IMR-90 (cell line): ENCODE measurements around the gene CD69. TPM values are rescaled to one million over a fixed set of nuclear protein-coding genes. Genes with fewer than 3 reads are reported as not detected.

Experiments
- ATAC-seq: fragments of 200-7000 bp; cut with Tn5 transposase; 2 replicates; pipeline ENCODE4 v1.9.1; 2020; ENCODE audit warnings: low read depth, mild to moderate bottlenecking, moderate library complexity
- BruUV-seq: library from RNA; stranded (reverse); fragments of 400-500 nt; replicated peaks from 2 replicates; lab custom pipeline; 2021; lab: Mats Ljungman, UMichigan
- CTCF ChIA-PET: fragments of 300-600 bp; formaldehyde crosslinking; extraction: SDS; loops from one replicate; lab custom pipeline; 2021; ENCODE audit warnings: antibody characterized with exemption; lab: Yijun Ruan, JAX
- POLR2A ChIA-PET: fragments of 300-600 bp; sonication (Branson Sonifier 250); formaldehyde crosslinking; loops from one replicate; lab custom pipeline; 2022; ENCODE audit warnings: antibody characterized with exemption; ENCODE audit not compliant: unreplicated experiment; lab: Charles Lee
- DNase-seq: peaks from one replicate; pipeline ENCODE4 v3.0.0; 2013
- H2AFZ ChIP-seq: replicated peaks from 2 replicates; pipeline ENCODE3; 2013; ENCODE audit warnings: low read length, mild to moderate bottlenecking; ENCODE audit not compliant: poor library complexity
- H2AK5ac ChIP-seq: 2 replicates; pipeline ENCODE4 v1.6.1; 2013; ENCODE audit warnings: low read depth, low read length, inconsistent platforms
- H2AK9ac ChIP-seq: replicated peaks from 2 replicates; pipeline ENCODE3; 2013; ENCODE audit warnings: mild to moderate bottlenecking, low read depth, low read length, moderate library complexity; ENCODE audit not compliant: poor library complexity
- H2BK120ac ChIP-seq: 2 replicates; pipeline ENCODE4 v1.6.1; 2013; ENCODE audit warnings: low read depth, low read length, inconsistent platforms
- H2BK15ac ChIP-seq: 3 replicates; pipeline ENCODE4 v1.6.1; 2013; ENCODE audit warnings: low read depth, low read length, inconsistent platforms
- H2BK20ac ChIP-seq: 2 replicates; pipeline ENCODE4 v1.6.1; 2013; ENCODE audit warnings: low read depth, mild to moderate bottlenecking, inconsistent platforms, low read length, moderate library complexity
- H2BK5ac ChIP-seq: 2 replicates; pipeline ENCODE4 v1.6.1; 2013; ENCODE audit warnings: mild to moderate bottlenecking, low read depth, low read length, inconsistent platforms; ENCODE audit not compliant: poor library complexity, severe bottlenecking
- H3K14ac ChIP-seq: replicated peaks from 2 replicates; pipeline ENCODE4 v1.6.1; 2013; ENCODE audit warnings: low read depth, low read length, inconsistent platforms
- H3K18ac ChIP-seq: 2 replicates; pipeline ENCODE4 v1.6.1; 2013; ENCODE audit warnings: low read depth, low read length, control low read depth
- H3K23ac ChIP-seq: 2 replicates; pipeline ENCODE4 v1.6.1; 2013; ENCODE audit warnings: low read depth, low read length, inconsistent platforms
- H3K27ac ChIP-seq: 2 replicates; pipeline ENCODE4 v1.5.1; 2013; ENCODE audit warnings: mild to moderate bottlenecking, control low read depth, low read length; ENCODE audit not compliant: insufficient read depth
- H3K27me3 ChIP-seq: 2 replicates; pipeline ENCODE4 v1.6.1; 2013; ENCODE audit warnings: low read length; ENCODE audit not compliant: control insufficient read depth, insufficient read depth
- H3K36me3 ChIP-seq: 2 replicates; pipeline ENCODE4 v1.6.1; 2013; ENCODE audit warnings: low read length, mixed read lengths; ENCODE audit not compliant: control insufficient read depth, insufficient read depth
- H3K4ac ChIP-seq: 2 replicates; pipeline ENCODE4 v1.6.1; 2013; ENCODE audit warnings: low read depth, low read length, inconsistent platforms
- H3K4me1 ChIP-seq: 2 replicates; pipeline ENCODE4 v1.6.1; 2013; ENCODE audit warnings: low read length, mixed read lengths; ENCODE audit not compliant: control insufficient read depth, insufficient read depth
- H3K4me2 ChIP-seq: 2 replicates; pipeline ENCODE4 v1.6.1; 2013; ENCODE audit warnings: low read depth, mild to moderate bottlenecking, control low read depth, low read length, moderate library complexity
- H3K4me3 ChIP-seq: 2 replicates; pipeline ENCODE4 v1.5.1; 2013; ENCODE audit warnings: low read depth, mild to moderate bottlenecking, control low read depth, low read length, moderate library complexity; ENCODE audit not compliant: insufficient read depth
- H3K56ac ChIP-seq: 2 replicates; pipeline ENCODE4 v1.6.1; 2013; ENCODE audit warnings: low read length, inconsistent platforms; ENCODE audit not compliant: insufficient read depth; ENCODE audit errors: extremely low read depth
- H3K79me1 ChIP-seq, 2 experiments: 2 replicates each; pipeline ENCODE4 v1.6.1; 2013; ENCODE audit warnings: low read length in 2 of 2, inconsistent platforms in 1 of 2, low read depth in 1 of 2
- H3K9ac ChIP-seq: 2 replicates; pipeline ENCODE4 v1.6.1; 2013; ENCODE audit warnings: low read depth, low read length, control low read depth
- H3K9me1 ChIP-seq: 2 replicates; pipeline ENCODE4 v1.6.1; 2013; ENCODE audit warnings: low read length, inconsistent platforms; ENCODE audit not compliant: insufficient read depth
- H3K9me3 ChIP-seq: 2 replicates; pipeline ENCODE4 v1.6.1; 2013; ENCODE audit warnings: low read length; ENCODE audit not compliant: control insufficient read depth, insufficient read depth
- H4K20me1 ChIP-seq: 2 replicates; pipeline ENCODE4 v1.6.1; 2013; ENCODE audit warnings: low read length, inconsistent platforms; ENCODE audit not compliant: insufficient read depth
- H4K5ac ChIP-seq: 2 replicates; pipeline ENCODE4 v1.6.1; 2013; ENCODE audit warnings: mild to moderate bottlenecking, low read depth, low read length, control low read depth
- H4K8ac ChIP-seq, 2 experiments: 2 replicates each; pipeline ENCODE4 v1.6.1; 2013; ENCODE audit warnings: low read depth in 2 of 2, low read length in 2 of 2, control low read depth in 1 of 2, inconsistent platforms in 1 of 2
- H4K91ac ChIP-seq: 2 replicates; pipeline ENCODE4 v1.6.1; 2013; ENCODE audit warnings: low read depth, low read length, inconsistent platforms; ENCODE audit not compliant: insufficient read depth
- CEBPB ChIP-seq: IDR thresholded peaks from 2 replicates; pipeline ENCODE4 v1.6.1; 2012; ENCODE audit warnings: low read depth, low read length, improper control_type of control experiment
- CHD1 ChIP-seq: IDR thresholded peaks from 2 replicates; pipeline ENCODE4 v1.6.1; 2012; ENCODE audit warnings: low read depth, low read length, improper control_type of control experiment
- CTCF ChIP-seq: conservative IDR thresholded peaks from 2 replicates; pipeline ENCODE4 v1.5.1; 2012; ENCODE audit warnings: mild to moderate bottlenecking, low read depth, low read length, improper control_type of control experiment
- FOS ChIP-seq: fragments of 150-350 bp; IDR thresholded peaks from 2 replicates; pipeline ENCODE4 v1.6.1; 2016; ENCODE audit warnings: low read depth, low read length
- MAFK ChIP-seq: IDR thresholded peaks from 2 replicates; pipeline ENCODE4 v1.6.1; 2012; ENCODE audit warnings: low read depth, low read length, improper control_type of control experiment
- MXI1 ChIP-seq: IDR thresholded peaks from 2 replicates; pipeline ENCODE4 v1.6.1; 2012; ENCODE audit warnings: low read depth, mild to moderate bottlenecking, low read length, moderate library complexity, borderline replicate concordance
- NFE2L2 ChIP-seq: fragments of 150-350 bp; IDR thresholded peaks from 2 replicates; pipeline ENCODE4 v1.6.1; 2016; ENCODE audit warnings: low read depth, mild to moderate bottlenecking, low read length
- POLR2A ChIP-seq: IDR thresholded peaks from 2 replicates; pipeline ENCODE4 v1.6.1; 2012; ENCODE audit warnings: mild to moderate bottlenecking, low read depth, low read length
- RCOR1 ChIP-seq: IDR thresholded peaks from 2 replicates; pipeline ENCODE4 v1.6.1; 2012; ENCODE audit warnings: mild to moderate bottlenecking, low read length, improper control_type of control experiment; ENCODE audit not compliant: insufficient replicate concordance
- RFX5 ChIP-seq: IDR thresholded peaks from 2 replicates; pipeline ENCODE4 v1.8.0; 2012; ENCODE audit warnings: low read depth, mild to moderate bottlenecking, low read length, moderate library complexity
- WGBS, 2 experiments: methylation state at CpG; one replicate each; pipeline versions ENCODE4 v1.1.5 to v1.1.7; 2013; ENCODE audit warnings: missing lambda C conversion rate in 2 of 2; ENCODE audit not compliant: insufficient read length in 1 of 2; ENCODE audit errors: extremely low coverage in 2 of 2; 5-methylcytosine and 5-hydroxymethylcytosine counted together
- dilution Hi-C: fragments of 300-500 bp; cut with HindIII; formaldehyde crosslinking; loops from one replicate; pipeline ENCODE4 v1.14.3; 2018; ENCODE audit warnings: low sequenced_read_pairs; ENCODE audit not compliant: unreplicated experiment
- in situ Hi-C: fragments of 300-500 bp; cut with MboI; formaldehyde crosslinking; loops from 3 replicates; pipeline ENCODE4 v1.14.3; 2019; ENCODE audit warnings: low sequenced_read_pairs, inconsistent platforms, mixed read lengths
- intact Hi-C: fragments of 100-400 bp; cut with micrococcal nuclease; formaldehyde crosslinking; loops from 2 replicates; pipeline ENCODE4 v1.10.0; 2022
- polyA plus RNA-seq, 3 experiments: library from polyadenylated mRNA; depleted of rRNA; stranded (reverse); fragments of >200 nt; gene quantifications; 2 replicates each; pipeline ENCODE4 v1.2.3, GENCODE V29; 2012; ENCODE audit warnings: low replicate concordance in 1 of 3
- total RNA-seq: library from RNA; depleted of rRNA; stranded (reverse); fragments of >200 nt; gene quantifications from 2 replicates; pipeline ENCODE4 v1.2.3, GENCODE V29; 2012
- TF ChIP-seq, protein P1 (sequence below): fragments of 150-350 bp; IDR thresholded peaks from 2 replicates; pipeline ENCODE4 v1.6.1; 2017; ENCODE audit warnings: mild to moderate bottlenecking, antibody characterized with exemption, low read length, low read depth
- TF ChIP-seq, protein P2 (sequence below): fragments of 150-350 bp; IDR thresholded peaks from 2 replicates; pipeline ENCODE4 v1.6.1; 2016; ENCODE audit warnings: low read depth, mild to moderate bottlenecking, low read length, moderate library complexity, borderline replicate concordance

Gene CD69
- total and polyA plus RNA-seq, 2 of the 4 experiments (the other 2 are of a cell fraction) = not detected

- Histone ChIP-seq H2BK20ac (no peak overlapping the region), H4K5ac (no peak overlapping the region), H3K18ac (no peak overlapping the region), H3K9me1 (no peaks in the 10 kb centered on the region), H3K79me1 (no peaks in the 10 kb centered on the region), H3K27ac (no peak overlapping the region), H3K9me3 (no peaks in the 10 kb centered on the region), H4K8ac (no peak overlapping the region), H3K27me3 (no peaks in the 10 kb centered on the region), H4K20me1 (no peaks in the 10 kb centered on the region), H3K14ac (no peak overlapping the region), H3K4ac (no peak overlapping the region), H3K4me3 (no peak overlapping the region), H4K91ac (no peak overlapping the region), H2AK9ac (no peak overlapping the region), H3K4me1 (peaks cover 3% of the 10 kb centered on the region; the same call in 1 of the 2 replicates), H2BK5ac (no peak overlapping the region), H2BK15ac (no peak overlapping the region), H3K9ac (no peak overlapping the region), H2AK5ac (no peak overlapping the region), H2AFZ (no peak overlapping the region), H3K36me3 (no peaks in the 10 kb centered on the region), H3K4me2 (no peak overlapping the region), H3K56ac (no peak overlapping the region), H3K23ac (no peak overlapping the region), H2BK120ac (no peak overlapping the region)
- in situ Hi-C loops = no loop called here
- ATAC-seq (no peak), DNase-seq (no peak)
- no TSS peak for BruUV-seq
- no CpG with 5 or more reads among the region's 2 CpGs for WGBS, 2 experiments
- intact Hi-C loops = no loop called here
- dilution Hi-C loops = no loop called here
- POLR2A ChIA-PET = no interaction called here
- CTCF ChIA-PET = interaction anchor here (1.4 kb wide), 1 partner anchor 41 kb away, joined by 3 read pairs; no protein-coding TSS in a partner anchor
- TF ChIP-seq NFE2L2 (no peak), CEBPB (no peak), MXI1 (no peak), CTCF (no peak), MAFK (no peak), CHD1 (no peak), RCOR1 (no peak), POLR2A (no peak), FOS (no peak), RFX5 (no peak)
- TF ChIP-seq, protein P1, sequence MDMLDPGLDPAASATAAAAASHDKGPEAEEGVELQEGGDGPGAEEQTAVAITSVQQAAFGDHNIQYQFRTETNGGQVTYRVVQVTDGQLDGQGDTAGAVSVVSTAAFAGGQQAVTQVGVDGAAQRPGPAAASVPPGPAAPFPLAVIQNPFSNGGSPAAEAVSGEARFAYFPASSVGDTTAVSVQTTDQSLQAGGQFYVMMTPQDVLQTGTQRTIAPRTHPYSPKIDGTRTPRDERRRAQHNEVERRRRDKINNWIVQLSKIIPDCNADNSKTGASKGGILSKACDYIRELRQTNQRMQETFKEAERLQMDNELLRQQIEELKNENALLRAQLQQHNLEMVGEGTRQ = no peak
- TF ChIP-seq, protein P2, sequence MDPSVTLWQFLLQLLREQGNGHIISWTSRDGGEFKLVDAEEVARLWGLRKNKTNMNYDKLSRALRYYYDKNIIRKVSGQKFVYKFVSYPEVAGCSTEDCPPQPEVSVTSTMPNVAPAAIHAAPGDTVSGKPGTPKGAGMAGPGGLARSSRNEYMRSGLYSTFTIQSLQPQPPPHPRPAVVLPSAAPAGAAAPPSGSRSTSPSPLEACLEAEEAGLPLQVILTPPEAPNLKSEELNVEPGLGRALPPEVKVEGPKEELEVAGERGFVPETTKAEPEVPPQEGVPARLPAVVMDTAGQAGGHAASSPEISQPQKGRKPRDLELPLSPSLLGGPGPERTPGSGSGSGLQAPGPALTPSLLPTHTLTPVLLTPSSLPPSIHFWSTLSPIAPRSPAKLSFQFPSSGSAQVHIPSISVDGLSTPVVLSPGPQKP = no peak
Observed at GRCh38 chr12:9784326-9784725, 23.6 kb upstream of the CD69 start.
